Mucosa of stomach (tissue), 1 donor: ENCODE measurements around the gene PTOV1.

ENCODE experiments used
- H3K27me3 ChIP-seq: one replicate; pipeline ENCODE4 v1.7.0; 2013; ENCODE audit warnings: mild to moderate bottlenecking, low read length; ENCODE audit not compliant: control insufficient read depth, insufficient read depth
- H3K36me3 ChIP-seq: one replicate; pipeline ENCODE4 v1.7.0; 2013; ENCODE audit warnings: low read length; ENCODE audit not compliant: control insufficient read depth, insufficient read depth
- H3K4me1 ChIP-seq: one replicate; pipeline ENCODE4 v1.7.0; 2013; ENCODE audit warnings: mild to moderate bottlenecking, low read length; ENCODE audit not compliant: control insufficient read depth, insufficient read depth
- H3K4me3 ChIP-seq: one replicate; pipeline ENCODE4 v1.7.0; 2013; ENCODE audit warnings: low read length
- H3K9ac ChIP-seq: one replicate; pipeline ENCODE4 v1.7.0; 2013; ENCODE audit warnings: mild to moderate bottlenecking, low read length, moderate library complexity
- H3K9me3 ChIP-seq: one replicate; pipeline ENCODE4 v1.7.0; 2013; ENCODE audit warnings: mild to moderate bottlenecking, low read length, moderate library complexity; ENCODE audit not compliant: control insufficient read depth
- donor health status: Pancreatic carcinoma.

Gene PTOV1

DNA sequence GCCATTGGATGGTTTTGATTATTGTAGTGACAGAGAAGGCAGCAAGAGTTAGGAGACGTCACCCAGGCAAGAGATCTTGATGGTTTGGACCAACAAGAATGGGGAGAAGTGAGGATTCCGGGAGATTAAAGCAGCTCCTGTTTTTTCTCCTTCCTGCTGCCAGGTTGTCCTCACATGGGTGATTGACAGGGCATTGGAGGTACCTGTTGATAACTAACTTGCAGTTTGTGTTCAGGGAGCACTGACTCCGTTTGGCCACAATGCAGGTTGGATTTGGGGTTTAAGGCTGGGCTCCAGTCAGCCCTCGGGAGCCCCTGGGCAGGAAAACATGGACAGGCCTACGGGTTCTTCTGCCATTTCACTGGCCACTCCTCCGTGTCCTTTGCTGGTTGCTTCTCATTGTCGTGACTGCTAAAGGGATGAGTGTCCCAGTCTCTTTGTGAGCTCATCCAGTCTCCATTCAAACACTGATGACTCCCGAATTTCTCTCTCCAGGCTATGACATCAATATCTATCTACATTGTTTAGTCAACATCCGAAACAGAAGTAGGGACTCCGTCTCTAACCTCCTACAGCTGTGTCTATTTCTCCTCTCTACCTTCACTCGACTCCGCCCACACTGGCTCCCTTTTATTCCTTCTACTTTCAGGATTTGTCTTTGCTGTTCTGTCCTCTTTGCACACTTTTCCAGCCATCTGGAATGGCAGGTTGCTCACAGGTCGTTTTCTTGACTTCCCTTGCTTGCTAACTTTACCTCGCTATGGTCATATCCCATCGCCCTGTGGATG lies 1.3 kb upstream of the PTOV1 start:
- no peaks in the 10 kb centered on the region for H3K27me3 ChIP-seq
- no peaks in the 10 kb centered on the region for H3K9me3 ChIP-seq
- no peaks in the 10 kb centered on the region for H3K36me3 ChIP-seq
- no peak overlapping the region for H3K9ac ChIP-seq
- no peak overlapping the region for H3K4me3 ChIP-seq
- peaks cover 30% of the 10 kb centered on the region for H3K4me1 ChIP-seq

DNA sequence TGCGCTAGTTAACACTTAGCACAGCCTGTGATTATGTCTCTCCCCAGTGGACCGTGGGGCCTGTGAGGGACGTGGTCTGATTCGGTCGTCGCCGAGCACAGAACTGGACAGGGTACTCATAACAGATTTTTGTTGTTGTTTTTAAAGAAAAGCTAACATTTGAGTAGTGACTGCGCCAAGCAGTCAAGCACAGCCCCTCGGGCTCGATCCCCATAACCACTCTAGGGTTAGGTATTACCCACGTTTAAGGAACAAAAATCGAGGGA lies 805 bp upstream of the PTOV1 start:
- H3K36me3 ChIP-seq, result no peaks in the 10 kb centered on the region
- H3K4me3 ChIP-seq, result peak overlapping the region; percentile 95
- peaks cover 30% of the 10 kb centered on the region for H3K4me1 ChIP-seq

DNA sequence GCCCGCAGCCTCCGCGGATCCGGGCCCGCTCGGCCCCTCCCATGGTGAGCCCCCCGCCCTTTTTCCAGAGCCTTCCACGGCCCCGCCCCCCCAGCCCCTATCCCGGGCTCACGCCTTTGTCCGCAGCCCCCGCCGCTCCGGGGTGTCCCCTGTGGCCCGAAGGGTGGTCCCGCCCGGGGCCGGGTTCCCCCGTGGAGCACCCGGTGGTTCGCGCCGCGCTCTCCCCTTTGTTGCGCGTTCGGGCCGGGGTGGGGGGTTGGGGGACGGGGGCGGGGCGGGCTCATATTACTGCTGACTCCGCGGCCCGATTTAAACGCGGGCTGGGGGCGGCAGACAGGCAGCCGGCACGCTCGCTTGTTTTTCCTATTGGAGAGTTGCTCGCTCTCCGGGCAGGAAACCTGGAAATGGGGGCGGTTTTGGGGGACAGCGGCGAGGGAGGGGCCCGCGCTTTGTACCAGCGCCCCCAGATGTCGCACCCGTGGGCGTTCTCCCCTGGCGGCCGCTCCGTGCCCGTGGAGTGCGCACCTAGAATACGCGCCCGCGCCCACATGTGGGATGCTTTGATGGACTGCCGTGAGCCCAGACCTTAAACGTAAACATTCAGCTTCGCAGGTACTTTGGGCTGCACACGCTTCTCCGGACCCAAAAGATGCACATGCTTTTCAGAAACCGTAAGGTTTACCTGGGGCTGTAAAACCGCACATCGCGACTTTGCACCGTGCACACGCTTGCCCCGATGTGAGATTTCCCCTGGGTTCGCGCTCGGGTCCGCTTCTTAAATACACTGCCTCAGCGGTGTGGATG lies 699 bp downstream of the PTOV1 start:
- Histone ChIP-seq H3K27me3 (no peaks in the 10 kb centered on the region), H3K9ac (no peak overlapping the region), H3K9me3 (no peaks in the 10 kb centered on the region), H3K4me1 (peaks cover 30% of the 10 kb centered on the region), H3K4me3 (peak overlapping the region; percentile 14), H3K36me3 (no peaks in the 10 kb centered on the region)

More for the DNA sequence above, 805 bp upstream of the PTOV1 start:
- Histone ChIP-seq H3K9me3 (no peaks in the 10 kb centered on the region), H3K9ac (peak overlapping the region; percentile 100), H3K27me3 (no peaks in the 10 kb centered on the region)

DNA sequence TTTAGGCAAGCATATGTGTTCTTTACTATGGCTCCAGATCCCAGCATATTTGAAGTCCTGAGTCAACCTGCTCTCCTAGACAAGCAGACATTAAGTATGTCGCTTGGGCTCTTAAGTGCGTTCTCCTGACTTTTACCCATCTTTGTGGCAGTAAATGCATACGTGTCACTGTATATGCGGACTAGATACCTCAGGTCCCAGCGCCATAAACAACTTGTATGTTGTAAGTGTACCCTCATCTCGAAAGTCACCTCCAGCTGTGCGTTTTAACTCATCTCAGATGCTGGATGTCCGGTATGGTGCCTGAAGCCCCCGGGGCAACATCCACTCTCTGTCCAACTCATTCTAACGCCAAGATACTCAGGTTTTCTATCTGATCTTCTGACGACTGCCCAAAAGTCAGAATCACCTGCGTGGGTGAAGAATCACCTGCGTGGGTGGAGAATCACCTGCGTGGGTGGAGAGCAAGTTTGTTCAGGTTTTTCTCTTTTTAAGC lies 1.7 kb downstream of the PTOV1 start:
- Histone ChIP-seq H3K4me1 (peaks cover 30% of the 10 kb centered on the region), H3K36me3 (peaks cover 8% of the 10 kb centered on the region), H3K9ac (no peak overlapping the region), H3K27me3 (no peaks in the 10 kb centered on the region), H3K9me3 (no peaks in the 10 kb centered on the region), H3K4me3 (peak overlapping the region; percentile 14)

DNA sequence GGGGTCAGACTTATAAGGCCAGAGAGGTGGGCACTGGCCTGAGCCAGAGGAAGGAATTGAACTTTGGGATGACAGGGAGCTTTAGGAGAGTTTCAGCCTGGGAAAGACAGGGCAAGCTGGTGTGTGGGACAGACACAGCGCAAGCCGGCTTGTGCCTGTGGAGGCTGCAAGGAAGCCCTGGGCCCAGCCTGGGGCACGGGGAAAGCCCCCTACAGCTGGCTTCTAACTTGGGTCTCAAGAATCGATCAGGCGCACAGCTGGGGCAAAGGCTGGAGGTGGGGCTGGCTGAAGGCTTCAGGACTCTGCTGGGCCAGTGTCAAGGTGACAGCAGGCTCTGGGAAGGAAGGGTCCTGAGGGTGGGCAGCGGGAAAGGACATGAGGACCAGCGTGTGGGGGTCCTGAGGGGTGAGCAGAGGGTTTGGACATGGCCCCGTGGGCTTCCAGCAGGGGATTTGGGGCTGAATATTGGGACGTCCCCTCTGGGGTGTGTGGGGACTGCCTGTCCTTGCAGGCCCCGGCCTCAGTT lies 3.0 kb downstream of the PTOV1 start:
- H3K9ac ChIP-seq, result no peak overlapping the region
- H3K36me3 ChIP-seq, result peaks cover 9% of the 10 kb centered on the region
- peaks cover 30% of the 10 kb centered on the region for H3K4me1 ChIP-seq
- H3K9me3 ChIP-seq, result no peaks in the 10 kb centered on the region
- no peak overlapping the region for H3K4me3 ChIP-seq
- H3K27me3 ChIP-seq, result no peaks in the 10 kb centered on the region

DNA sequence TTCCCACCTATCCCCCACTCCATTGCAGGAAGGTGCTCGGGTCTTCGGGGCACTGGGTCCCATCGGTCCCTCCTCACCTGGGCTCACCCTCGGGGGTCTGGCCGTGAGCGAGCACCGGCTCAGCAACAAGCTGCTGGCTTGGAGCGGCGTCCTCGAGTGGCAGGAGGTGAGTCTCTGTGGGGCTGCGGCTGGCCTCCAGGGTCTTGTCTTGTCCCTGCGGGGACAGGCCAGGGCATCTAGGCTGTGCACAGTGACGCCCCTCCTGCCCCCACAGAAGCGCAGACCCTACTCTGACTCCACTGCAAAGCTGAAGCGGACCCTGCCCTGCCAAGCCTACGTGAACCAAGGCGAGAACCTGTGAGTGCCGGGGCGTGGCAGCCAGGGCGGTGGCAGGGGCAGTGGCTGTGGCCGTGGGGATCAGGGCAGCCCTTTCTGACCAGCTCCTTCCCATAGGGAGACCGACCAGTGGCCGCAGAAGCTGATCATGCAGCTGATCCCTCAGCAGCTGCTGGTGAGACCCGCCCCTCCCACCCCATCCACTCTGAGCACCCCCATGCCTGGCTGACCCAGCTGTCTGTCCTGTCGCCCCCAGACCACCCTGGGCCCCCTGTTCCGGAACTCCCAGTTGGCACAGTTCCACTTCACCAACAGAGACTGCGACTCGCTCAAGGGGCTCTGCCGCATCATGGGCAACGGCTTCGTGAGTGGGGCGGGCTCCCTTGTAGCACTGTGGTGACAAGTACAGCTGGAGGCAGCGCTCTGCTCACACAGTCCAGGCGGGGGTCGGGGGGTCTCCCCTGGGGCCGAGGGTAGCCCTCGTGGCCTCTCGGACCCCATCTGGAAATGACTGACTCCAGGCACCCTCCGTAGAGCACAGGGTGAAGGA lies 3.7 kb downstream of the PTOV1 start:
- no peak overlapping the region for H3K4me3 ChIP-seq
- no peaks in the 10 kb centered on the region for H3K9me3 ChIP-seq
- H3K4me1 ChIP-seq, result peaks cover 30% of the 10 kb centered on the region
- no peaks in the 10 kb centered on the region for H3K27me3 ChIP-seq
- H3K9ac ChIP-seq, result no peak overlapping the region
- H3K36me3 ChIP-seq, result peaks cover 11% of the 10 kb centered on the region

DNA sequence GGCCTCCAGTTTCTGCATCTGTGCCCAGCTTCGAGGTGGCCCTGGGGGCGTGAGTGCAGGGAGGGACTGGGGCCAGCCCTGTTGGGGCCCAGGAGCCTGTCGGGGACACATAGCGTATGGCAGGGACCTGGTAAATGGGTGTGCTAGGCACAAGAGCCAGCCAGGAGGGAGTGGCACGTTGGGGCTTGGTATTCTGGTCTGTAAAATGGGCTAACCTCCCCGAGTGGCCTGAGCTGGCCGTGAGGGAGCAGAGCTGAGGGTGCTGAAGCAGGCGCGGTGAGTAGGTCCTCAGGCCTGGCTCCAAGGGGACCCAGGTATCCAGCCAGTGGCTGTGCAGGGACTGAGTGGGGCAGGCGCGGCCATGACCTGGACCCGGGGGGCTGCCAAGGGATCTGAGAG lies 4.3 kb downstream of the PTOV1 start:
- Histone ChIP-seq H3K27me3 (no peaks in the 10 kb centered on the region), H3K4me3 (no peak overlapping the region), H3K4me1 (peaks cover 23% of the 10 kb centered on the region), H3K9me3 (no peaks in the 10 kb centered on the region), H3K9ac (no peak overlapping the region), H3K36me3 (peaks cover 13% of the 10 kb centered on the region)

DNA sequence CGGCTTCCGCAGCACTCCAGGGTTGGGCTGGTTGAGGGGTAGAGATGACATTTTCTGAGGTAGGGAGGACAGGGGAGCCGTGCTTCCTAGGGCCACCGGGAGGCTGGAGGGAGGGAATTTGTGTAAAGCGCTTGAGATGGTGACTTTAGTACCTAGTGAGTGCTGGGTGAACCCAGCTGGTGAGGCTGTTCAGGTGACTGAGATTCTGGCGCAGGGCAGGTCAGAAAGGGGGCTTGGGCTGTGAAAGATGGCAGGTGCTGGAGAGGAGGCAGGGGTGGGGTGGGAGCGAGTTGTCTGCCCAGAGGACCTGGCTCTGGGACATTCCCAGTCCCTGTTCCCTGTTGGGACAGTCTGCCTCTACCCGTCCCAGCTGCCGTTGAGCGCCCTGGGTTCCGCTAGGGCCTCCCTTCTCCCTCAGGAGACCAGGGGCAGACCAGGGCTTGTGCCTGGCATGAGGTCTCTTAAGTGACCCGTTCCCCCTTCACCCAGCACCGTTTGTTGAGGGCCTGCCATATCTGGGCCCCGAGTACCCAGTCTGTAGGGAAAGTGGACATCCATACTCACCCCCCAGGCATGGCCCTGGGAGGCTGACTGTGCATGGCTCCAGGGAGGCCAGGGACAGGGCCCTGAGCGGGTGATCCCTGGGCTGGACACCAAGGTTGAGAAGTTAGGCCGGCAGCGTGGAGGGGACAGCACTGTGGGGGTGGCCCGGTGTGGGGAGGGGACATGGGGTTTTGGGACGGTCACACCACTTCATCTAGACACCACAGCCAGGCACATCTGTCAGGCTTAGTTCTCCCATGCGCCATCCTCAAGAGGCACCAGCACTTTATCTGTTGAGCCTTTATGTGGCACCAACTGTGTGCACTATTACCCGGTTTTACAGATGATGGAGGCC lies 5.0 kb downstream of the PTOV1 start:
- Histone ChIP-seq H3K9ac (no peak overlapping the region), H3K36me3 (peaks cover 20% of the 10 kb centered on the region), H3K27me3 (no peaks in the 10 kb centered on the region), H3K4me1 (peaks cover 25% of the 10 kb centered on the region), H3K4me3 (no peak overlapping the region), H3K9me3 (no peaks in the 10 kb centered on the region)

DNA sequence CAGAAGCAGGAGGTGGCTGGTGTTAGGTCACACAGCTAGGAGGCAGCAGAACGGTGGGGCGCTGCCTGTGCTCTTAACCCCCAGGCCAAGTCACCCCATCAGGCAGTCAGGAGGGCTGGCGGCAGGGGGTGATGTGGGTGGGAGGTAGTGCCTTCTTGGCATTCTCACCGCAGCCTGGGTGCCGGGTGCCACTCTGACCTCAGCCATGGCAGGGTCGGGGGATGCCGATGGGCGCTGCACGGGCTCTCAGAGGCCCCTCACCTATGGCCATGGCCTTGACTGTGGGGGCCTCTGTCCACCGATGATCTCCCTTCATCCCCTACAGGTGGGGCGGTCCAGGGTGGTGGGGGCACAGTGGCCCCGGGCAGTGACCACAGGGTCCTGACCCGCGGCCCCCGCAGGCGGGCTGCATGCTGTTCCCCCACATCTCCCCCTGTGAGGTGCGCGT lies 5.6 kb downstream of the PTOV1 start:
- no peaks in the 10 kb centered on the region for H3K9me3 ChIP-seq
- no peaks in the 10 kb centered on the region for H3K27me3 ChIP-seq
- peaks cover 31% of the 10 kb centered on the region for H3K4me1 ChIP-seq
- H3K36me3 ChIP-seq, result peaks cover 20% of the 10 kb centered on the region
- no peak overlapping the region for H3K4me3 ChIP-seq
- H3K9ac ChIP-seq, result no peak overlapping the region

DNA sequence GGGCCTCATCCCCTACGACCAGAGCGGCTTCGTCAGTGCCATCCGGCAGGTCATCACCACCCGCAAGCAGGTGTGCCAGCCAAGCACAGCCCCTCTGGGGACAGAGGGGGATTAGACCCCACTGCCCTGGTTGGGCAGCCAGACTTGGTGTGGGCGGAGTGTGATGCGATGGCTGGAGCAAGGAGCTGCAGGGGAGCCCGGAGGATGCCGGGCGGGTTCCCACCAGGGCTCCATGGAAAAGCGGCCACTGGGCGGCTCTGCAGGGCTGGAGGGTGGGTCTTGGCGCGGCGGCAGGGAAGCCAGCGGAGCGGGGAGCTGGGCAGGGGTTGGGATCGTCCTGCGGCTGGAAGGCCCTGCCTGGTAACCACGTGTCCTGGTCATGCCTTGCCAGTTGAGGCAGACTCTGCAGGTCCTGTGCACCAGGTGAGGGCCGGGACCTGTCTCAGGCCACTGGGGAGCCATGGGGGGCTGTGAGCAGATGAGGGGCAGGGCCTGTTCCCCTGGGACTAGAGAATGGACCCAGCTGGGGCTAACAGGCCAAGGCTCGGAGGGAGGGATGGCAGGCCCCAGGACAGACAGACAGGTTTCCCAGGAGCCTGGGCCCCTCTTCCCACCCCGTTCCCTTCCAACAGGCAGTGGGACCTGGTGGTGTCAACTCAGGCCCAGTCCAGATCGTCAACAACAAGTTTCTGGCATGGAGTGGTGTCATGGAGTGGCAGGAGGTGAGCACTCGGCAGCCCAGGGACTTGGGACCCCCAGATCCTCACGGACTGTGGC lies 6.3 kb downstream of the PTOV1 start:
- H3K36me3 ChIP-seq, result peaks cover 20% of the 10 kb centered on the region
- no peaks in the 10 kb centered on the region for H3K9me3 ChIP-seq
- no peaks in the 10 kb centered on the region for H3K27me3 ChIP-seq
- H3K4me1 ChIP-seq, result peaks cover 30% of the 10 kb centered on the region
- H3K4me3 ChIP-seq, result no peak overlapping the region
- H3K9ac ChIP-seq, result no peak overlapping the region
